ENCODE data around the gene TIMM10B. TPM values are rescaled to one million over a fixed set of nuclear protein-coding genes. Genes with fewer than 3 reads are reported as not detected.

The TIMM10B gene
- total RNA-seq, 6 experiments from 2014 or later: 29.0 to 39.3 (median 31.0) TPM

- Mint-ChIP-seq H3K27ac (no peak overlapping the region), H3K4me1 (ENCODE audit: low read depth) (peaks cover 15% of the 10 kb centered on the region), H3K4me3 (no peak overlapping the region), H3K36me3 (ENCODE audit: low read depth) (peaks cover 23% of the 10 kb centered on the region), H3K27me3 (ENCODE audit: insufficient read depth) (peaks cover 3% of the 10 kb centered on the region; the same call in 1 of the 2 replicates), H3K9me3 (no peaks in the 10 kb centered on the region)
- no peak for TF ChIP-seq CTCF (IDR thresholded peaks at IDR 0.05)
- DNase-seq: no peak
Measured at GRCh38 chr11:6486256-6486655, 5.0 kb downstream of the TIMM10B start.

- TF ChIP-seq CTCF (IDR thresholded peaks at IDR 0.05): no peak
Measured at GRCh38 chr11:6486938-6487337, 5.6 kb downstream of the TIMM10B start.

GRCh38 chr11:6488342-6488741 is 7.0 kb downstream of the TIMM10B start:
- peaks cover 3% of the 10 kb centered on the region; the same call in 1 of the 2 replicates for H3K27me3 Mint-ChIP-seq (ENCODE audit: insufficient read depth)
- H3K4me1 Mint-ChIP-seq (ENCODE audit: low read depth): peaks cover 3% of the 10 kb centered on the region
- H3K4me3 Mint-ChIP-seq: no peak overlapping the region
- no peak for DNase-seq
- TF ChIP-seq CTCF (IDR thresholded peaks at IDR 0.05): no peak
- peaks cover 8% of the 10 kb centered on the region for H3K36me3 Mint-ChIP-seq (ENCODE audit: low read depth)
- no peaks in the 10 kb centered on the region for H3K9me3 Mint-ChIP-seq
- H3K27ac Mint-ChIP-seq: no peak overlapping the region

More at GRCh38 chr11:6486938-6487337, 5.6 kb downstream of the TIMM10B start:
- Mint-ChIP-seq H3K36me3 (ENCODE audit: low read depth) (peaks cover 22% of the 10 kb centered on the region), H3K9me3 (no peaks in the 10 kb centered on the region), H3K4me1 (ENCODE audit: low read depth) (peaks cover 15% of the 10 kb centered on the region), H3K27me3 (ENCODE audit: insufficient read depth) (peaks cover 3% of the 10 kb centered on the region; the same call in 1 of the 2 replicates), H3K4me3 (no peak overlapping the region), H3K27ac (no peak overlapping the region)
- no peak for DNase-seq

GRCh38 chr11:6488821-6489220 is 7.5 kb downstream of the TIMM10B start:
- Mint-ChIP-seq H3K4me1 (ENCODE audit: low read depth) (no peaks in the 10 kb centered on the region), H3K9me3 (no peaks in the 10 kb centered on the region), H3K27me3 (ENCODE audit: insufficient read depth) (peaks cover 3% of the 10 kb centered on the region; the same call in 1 of the 2 replicates), H3K36me3 (ENCODE audit: low read depth) (peaks cover 4% of the 10 kb centered on the region), H3K27ac (no peak overlapping the region), H3K4me3 (no peak overlapping the region)
- no peak for TF ChIP-seq CTCF (IDR thresholded peaks at IDR 0.05)
- no peak for DNase-seq

GRCh38 chr11:6489306-6489705 is 8.0 kb downstream of the TIMM10B start:
- Mint-ChIP-seq H3K27ac (no peak overlapping the region), H3K36me3 (ENCODE audit: low read depth) (peaks cover 4% of the 10 kb centered on the region)

More at GRCh38 chr11:6489306-6489705, 8.0 kb downstream of the TIMM10B start:
- DNase-seq: no peak
- H3K4me1 Mint-ChIP-seq (ENCODE audit: low read depth): no peaks in the 10 kb centered on the region
- no peaks in the 10 kb centered on the region for H3K9me3 Mint-ChIP-seq
- H3K27me3 Mint-ChIP-seq (ENCODE audit: insufficient read depth): peaks cover 3% of the 10 kb centered on the region; the same call in 1 of the 2 replicates
- H3K4me3 Mint-ChIP-seq: no peak overlapping the region
- no peak for TF ChIP-seq CTCF (IDR thresholded peaks at IDR 0.05)

All from HFFc6 (cell line).